Muscle of leg (tissue), 11 donors: Measurements from ENCODE around the gene METTL24. TPM values are rescaled to one million over a fixed set of nuclear protein-coding genes. Genes with fewer than 3 reads are reported as not detected.

Experiments used
- DNase-seq: peaks from one replicate; pipeline ENCODE4 v3.0.0; 2013
- H3K27ac ChIP-seq: one replicate; pipeline ENCODE4 v1.5.1; 2013; ENCODE audit warnings: mild to moderate bottlenecking, low read length, control low read depth
- H3K27me3 ChIP-seq: one replicate; pipeline ENCODE4 v1.6.1; 2013; ENCODE audit warnings: low read length; ENCODE audit not compliant: control insufficient read depth, insufficient read depth
- H3K36me3 ChIP-seq: one replicate; pipeline ENCODE4 v1.6.1; 2013; ENCODE audit warnings: low read length; ENCODE audit not compliant: control insufficient read depth, insufficient read depth
- H3K4me1 ChIP-seq: one replicate; pipeline ENCODE4 v1.6.1; 2013; ENCODE audit warnings: low read length; ENCODE audit not compliant: control insufficient read depth, insufficient read depth
- H3K4me3 ChIP-seq: one replicate; pipeline ENCODE4 v1.5.1; 2013; ENCODE audit warnings: low read length, control low read depth
- H3K9me3 ChIP-seq: replicated peaks from 2 replicates; pipeline ENCODE4 v1.6.1; 2013; ENCODE audit warnings: low read depth, low read length; ENCODE audit not compliant: control insufficient read depth
- WGBS: methylation state at CpG from one replicate; pipeline ENCODE4 v1.1.5; 2013; ENCODE audit warnings: missing lambda C conversion rate; ENCODE audit not compliant: insufficient coverage; 5-methylcytosine and 5-hydroxymethylcytosine counted together
- polyA plus RNA-seq, 8 donors: library from polyadenylated mRNA; unstranded; fragments of 120-200 nt; gene quantifications; one replicate each; pipeline versions ENCODE4 v1.2.1 to v1.2.3, GENCODE V29; 2013; ENCODE audit warnings: inconsistent platforms in 1 of 8, low replicate concordance in 1 of 8; ENCODE audit not compliant: insufficient read length in 8 of 8, insufficient read depth in 1 of 8
- total RNA-seq: library from RNA; stranded (reverse); fragments of 120-200 nt; gene quantifications from one replicate; pipeline ENCODE4 v1.2.4, GENCODE V29; 2013

The METTL24 gene
- total and polyA plus RNA-seq, 9 donors, result 0.28 to 2.2 (median 0.80) TPM

DNA sequence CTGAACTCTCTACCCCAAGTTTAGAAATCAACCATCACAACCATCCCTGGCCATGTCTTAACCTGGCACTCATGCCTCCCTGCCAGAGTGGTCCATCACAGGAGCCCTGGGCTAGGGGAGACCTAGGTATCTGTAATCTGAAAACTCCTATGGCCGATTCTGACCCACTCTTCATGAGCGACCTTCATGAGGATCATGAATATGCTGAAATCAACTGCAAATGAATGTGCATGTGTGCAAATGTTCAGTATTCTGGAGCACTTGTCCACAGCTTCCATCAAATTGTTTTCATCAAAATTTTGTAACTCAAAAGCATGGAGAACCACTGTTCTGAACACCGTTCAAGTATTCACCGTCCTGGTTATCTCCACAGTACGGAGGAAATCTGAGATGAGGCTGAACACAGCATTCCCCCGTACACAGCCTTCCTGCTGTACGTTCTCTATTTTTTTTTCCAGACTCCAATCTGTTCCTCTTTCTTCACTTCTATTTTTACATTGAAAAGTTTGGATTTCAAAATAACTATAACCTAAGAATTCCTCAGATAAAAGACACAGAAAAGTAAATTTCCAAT is 17.7 kb downstream of the METTL24 start:
- peak overlapping the region; percentile 43 for H3K27ac ChIP-seq
- WGBS, result 19% methylated on average over 4 of the region's 7 CpGs

DNA sequence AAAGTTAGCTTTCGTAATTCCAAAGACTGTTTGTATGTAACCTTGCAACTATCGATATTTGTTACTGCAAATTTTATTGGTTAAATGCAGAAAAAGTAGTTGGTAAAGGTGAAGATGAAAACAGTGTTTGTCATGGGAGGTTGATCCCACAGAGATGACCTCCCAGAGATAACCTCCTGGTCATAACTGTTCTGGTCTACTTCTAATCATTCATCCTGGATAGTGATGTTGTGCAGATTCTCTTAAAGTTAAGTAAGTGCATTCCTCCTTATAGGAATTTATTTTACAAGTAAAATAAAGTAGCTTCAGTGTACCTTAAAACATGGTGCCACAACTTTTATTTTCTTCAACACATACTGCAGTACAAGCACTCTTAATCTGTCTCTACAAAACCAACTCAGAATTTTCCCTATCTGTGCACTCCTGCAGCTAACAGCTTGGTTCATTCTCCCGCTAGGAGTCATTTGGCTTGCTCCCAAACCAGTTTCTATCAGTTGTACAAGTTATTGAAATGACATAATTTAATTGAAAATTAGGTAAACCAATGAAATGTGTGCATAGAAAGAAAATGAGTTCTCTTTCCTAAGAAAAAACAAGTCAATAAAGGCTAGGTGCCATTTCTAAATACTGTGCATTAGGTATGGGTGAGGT is 19.2 kb downstream of the METTL24 start:
- WGBS, result no CpG with 5 or more reads among the region's 3 CpGs
- DNase-seq, result no peak
- H3K27ac ChIP-seq, result no peak overlapping the region
- no peak overlapping the region for H3K4me3 ChIP-seq
- H3K36me3 ChIP-seq, result no peaks in the 10 kb centered on the region
- H3K9me3 ChIP-seq, result no peaks in the 10 kb centered on the region
- H3K4me1 ChIP-seq, result peaks cover 2% of the 10 kb centered on the region
- no peaks in the 10 kb centered on the region for H3K27me3 ChIP-seq

More for the DNA sequence above, 17.7 kb downstream of the METTL24 start:
- H3K27me3 ChIP-seq, result no peaks in the 10 kb centered on the region
- H3K4me1 ChIP-seq, result peaks cover 2% of the 10 kb centered on the region
- DNase-seq, result peak; percentile 41
- no peaks in the 10 kb centered on the region for H3K9me3 ChIP-seq
- no peak overlapping the region for H3K4me3 ChIP-seq
- H3K36me3 ChIP-seq, result no peaks in the 10 kb centered on the region

DNA sequence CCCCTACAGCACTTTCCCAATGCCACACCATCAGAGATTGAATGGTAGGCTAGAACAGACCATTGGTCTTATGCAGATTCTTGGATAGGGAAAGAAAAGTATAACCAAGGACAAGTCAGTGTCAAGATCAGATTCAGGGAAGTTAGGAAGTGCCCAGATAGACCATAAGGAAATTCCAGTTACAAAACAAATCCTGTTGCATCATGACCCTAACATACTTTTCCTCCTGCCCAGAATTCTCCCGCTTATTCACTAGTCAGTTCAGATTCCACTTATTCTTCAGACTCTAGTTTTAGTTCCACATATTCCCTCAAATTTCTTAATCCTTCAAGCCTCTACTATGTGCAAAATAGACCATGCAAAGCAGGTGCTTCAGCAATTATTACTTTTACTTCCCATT is 20.7 kb downstream of the METTL24 start:
- no peaks in the 10 kb centered on the region for H3K9me3 ChIP-seq
- DNase-seq, result no peak
- H3K4me1 ChIP-seq, result peaks cover 2% of the 10 kb centered on the region
- no peaks in the 10 kb centered on the region for H3K36me3 ChIP-seq
- H3K27me3 ChIP-seq, result no peaks in the 10 kb centered on the region
- WGBS, result 57% methylated on average over 1 of the region's 1 CpG
- H3K4me3 ChIP-seq, result no peak overlapping the region
- no peak overlapping the region for H3K27ac ChIP-seq

DNA sequence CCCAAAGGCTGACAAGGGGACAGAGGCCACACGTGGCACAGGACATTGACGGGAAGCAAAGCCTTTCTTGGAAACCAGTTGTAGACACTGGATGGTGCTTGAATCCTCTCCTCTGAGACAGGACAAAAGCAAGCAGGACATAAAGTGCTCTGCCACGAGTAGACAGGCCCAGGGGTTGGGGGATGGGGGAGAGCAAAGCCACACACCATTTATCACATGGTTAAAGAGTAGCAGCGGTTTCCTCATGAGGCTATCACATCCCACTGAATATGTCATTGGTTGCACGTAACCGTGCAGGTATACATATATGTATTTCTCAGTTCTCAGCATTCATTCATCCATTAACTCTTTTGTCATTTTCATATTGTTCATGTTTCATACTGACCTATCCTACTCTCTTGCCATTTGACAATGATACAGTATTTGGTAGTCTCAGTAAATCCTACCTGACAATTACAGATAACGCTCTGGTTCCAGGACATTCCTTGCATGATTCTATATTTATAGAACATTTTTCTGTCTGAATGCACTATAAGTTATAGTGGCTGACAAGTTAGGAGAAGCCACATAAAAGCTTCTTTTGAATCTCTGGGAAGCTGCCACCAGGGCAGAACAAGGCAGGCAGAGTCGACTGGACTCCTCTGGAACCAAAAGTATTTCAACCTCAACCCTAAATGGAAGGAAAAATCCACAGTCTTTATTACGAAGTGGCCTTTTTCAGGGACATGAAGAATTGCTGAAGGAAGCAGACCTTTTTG is 23.5 kb downstream of the METTL24 start:
- WGBS, result no CpG with 5 or more reads among the region's 9 CpGs
- Histone ChIP-seq H3K27ac (no peak overlapping the region), H3K27me3 (no peaks in the 10 kb centered on the region), H3K4me3 (no peak overlapping the region), H3K9me3 (no peaks in the 10 kb centered on the region), H3K36me3 (no peaks in the 10 kb centered on the region), H3K4me1 (peaks cover 2% of the 10 kb centered on the region)
- DNase-seq, result no peak

DNA sequence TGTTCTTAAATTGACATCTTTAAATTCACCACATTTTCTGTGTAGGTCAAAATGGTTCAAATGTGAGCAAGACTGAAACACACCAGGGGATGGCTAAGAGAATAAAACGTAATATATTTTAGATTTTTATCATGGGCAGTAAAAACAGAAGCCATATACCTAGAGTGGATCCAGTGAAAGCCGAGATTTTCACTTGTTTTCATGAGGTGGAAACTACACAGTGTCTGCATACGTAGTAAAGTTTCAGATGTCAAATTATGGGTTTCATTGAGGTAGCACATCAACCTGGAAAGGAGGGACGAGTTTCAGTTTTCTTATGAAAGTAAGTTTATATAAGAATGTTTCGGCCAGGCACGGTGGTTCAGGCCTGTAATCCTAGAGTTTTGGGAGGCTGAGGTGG is 25.9 kb downstream of the METTL24 start:
- no peaks in the 10 kb centered on the region for H3K27me3 ChIP-seq
- no peak overlapping the region for H3K27ac ChIP-seq
- 79% methylated on average over 6 of the region's 6 CpGs for WGBS
- no peak for DNase-seq
- no peak overlapping the region for H3K4me3 ChIP-seq
- H3K9me3 ChIP-seq, result no peaks in the 10 kb centered on the region
- peaks cover 4% of the 10 kb centered on the region for H3K4me1 ChIP-seq
- no peaks in the 10 kb centered on the region for H3K36me3 ChIP-seq

DNA sequence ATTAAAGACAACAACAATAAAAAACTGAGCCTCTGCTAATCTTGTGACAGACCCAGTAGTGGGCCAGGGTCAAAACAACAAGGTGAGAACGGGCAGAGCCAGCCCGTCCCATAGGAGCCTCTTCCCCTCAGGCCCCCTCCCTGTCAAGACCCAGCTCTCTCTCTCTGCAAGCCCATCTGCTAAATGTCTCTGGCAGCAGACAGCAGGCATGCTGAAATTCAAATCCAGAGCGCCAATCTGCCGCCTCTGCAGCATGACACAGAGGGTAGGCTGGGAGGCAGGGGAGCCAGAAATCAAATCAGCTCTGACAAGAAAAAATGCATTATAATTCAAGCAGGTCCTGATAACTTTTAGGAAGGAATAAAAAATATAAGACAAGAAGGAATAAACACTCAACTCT is 26.3 kb downstream of the METTL24 start:
- no peaks in the 10 kb centered on the region for H3K9me3 ChIP-seq
- WGBS, result 50% methylated on average over 2 of the region's 4 CpGs
- H3K4me1 ChIP-seq, result peaks cover 4% of the 10 kb centered on the region
- H3K27ac ChIP-seq, result no peak overlapping the region
- no peaks in the 10 kb centered on the region for H3K36me3 ChIP-seq
- peak; percentile 49 for DNase-seq
- no peaks in the 10 kb centered on the region for H3K27me3 ChIP-seq
- no peak overlapping the region for H3K4me3 ChIP-seq

DNA sequence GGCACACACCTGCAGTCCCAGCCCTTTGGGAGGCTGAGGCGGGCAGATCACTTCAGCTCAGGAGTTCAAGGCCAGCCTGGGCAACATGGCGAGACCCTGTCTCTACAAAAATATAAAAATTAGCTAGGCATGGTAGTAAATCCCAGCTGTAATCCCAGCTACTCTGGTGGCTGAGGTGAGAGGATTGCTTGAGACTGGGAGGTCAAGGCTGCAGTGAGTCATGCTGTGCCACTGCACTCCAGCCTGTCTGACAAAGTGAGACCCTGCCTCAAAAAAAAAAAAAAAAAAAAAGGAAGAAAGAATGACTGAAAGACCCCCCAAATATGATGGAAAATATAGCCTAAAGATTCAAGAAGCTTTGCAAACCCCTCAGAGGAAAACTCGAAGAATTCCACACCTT is 26.8 kb downstream of the METTL24 start:
- Histone ChIP-seq H3K4me1 (peaks cover 4% of the 10 kb centered on the region), H3K9me3 (no peaks in the 10 kb centered on the region), H3K27me3 (no peaks in the 10 kb centered on the region), H3K4me3 (no peak overlapping the region), H3K36me3 (no peaks in the 10 kb centered on the region), H3K27ac (no peak overlapping the region)
- DNase-seq, result no peak
- no CpG with 5 or more reads among the region's 3 CpGs for WGBS

DNA sequence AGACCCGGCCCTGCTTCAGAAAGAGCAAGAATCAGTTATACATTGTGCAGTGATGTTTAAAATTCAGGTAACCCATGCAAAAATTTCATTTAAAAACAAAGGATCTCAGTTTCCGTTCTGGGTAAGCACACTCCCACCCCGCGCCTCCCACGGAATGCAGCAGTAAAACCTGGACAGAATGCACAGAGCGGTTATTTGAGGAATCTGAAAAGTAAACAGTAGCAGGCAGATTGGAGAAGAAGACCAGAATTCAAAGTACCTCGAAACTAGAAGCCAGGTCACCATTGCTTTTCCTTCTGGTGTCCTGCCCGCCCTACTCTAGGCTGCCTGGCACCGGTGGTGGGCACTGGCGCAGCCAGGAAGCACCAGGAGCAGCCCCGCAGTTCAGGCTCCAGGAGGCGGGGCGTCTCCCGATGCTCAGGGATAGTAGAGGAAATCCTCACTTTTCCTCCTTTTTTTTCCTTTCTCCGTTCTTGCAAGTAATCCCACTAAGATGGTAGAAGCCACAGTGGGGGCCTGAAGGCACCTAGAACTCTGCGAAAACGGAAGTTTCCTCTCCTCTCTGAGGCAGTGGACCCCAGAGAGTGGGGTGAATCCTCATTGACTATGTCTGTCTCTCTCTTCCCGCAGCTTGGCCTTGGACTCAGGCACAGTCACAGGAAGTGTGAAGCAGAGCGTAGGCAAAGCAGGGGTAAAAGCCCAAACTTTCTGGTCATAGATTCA is 28.3 kb downstream of the METTL24 start:
- Histone ChIP-seq H3K4me1 (peaks cover 4% of the 10 kb centered on the region), H3K36me3 (no peaks in the 10 kb centered on the region), H3K27ac (no peak overlapping the region), H3K9me3 (no peaks in the 10 kb centered on the region), H3K4me3 (no peak overlapping the region), H3K27me3 (no peaks in the 10 kb centered on the region)
- 25% methylated on average over 9 of the region's 19 CpGs for WGBS
- DNase-seq, result peak; percentile 32

DNA sequence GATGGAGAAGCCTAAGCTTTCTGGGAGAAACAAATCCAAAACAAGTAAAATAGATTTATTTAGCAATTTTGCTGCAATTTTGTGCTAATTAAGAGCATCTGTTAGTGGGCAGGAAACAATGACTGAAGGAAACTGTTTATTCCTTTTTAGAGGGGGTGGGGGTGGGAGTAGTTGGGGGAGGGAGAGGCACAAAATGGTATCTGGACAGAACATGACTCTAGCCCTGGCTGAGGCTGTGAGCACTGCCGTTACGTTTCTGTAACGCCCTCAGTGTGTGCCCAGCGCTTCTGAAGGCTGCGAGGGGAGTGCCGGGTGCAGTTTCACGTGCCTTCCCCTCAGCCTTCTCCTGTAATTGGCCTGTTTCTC is 28.8 kb downstream of the METTL24 start:
- no peak overlapping the region for H3K27ac ChIP-seq
- H3K9me3 ChIP-seq, result no peaks in the 10 kb centered on the region
- WGBS, result 42% methylated on average over 3 of the region's 7 CpGs
- H3K27me3 ChIP-seq, result no peaks in the 10 kb centered on the region
- no peak overlapping the region for H3K4me3 ChIP-seq
- no peak for DNase-seq
- no peaks in the 10 kb centered on the region for H3K36me3 ChIP-seq
- peaks cover 4% of the 10 kb centered on the region for H3K4me1 ChIP-seq

DNA sequence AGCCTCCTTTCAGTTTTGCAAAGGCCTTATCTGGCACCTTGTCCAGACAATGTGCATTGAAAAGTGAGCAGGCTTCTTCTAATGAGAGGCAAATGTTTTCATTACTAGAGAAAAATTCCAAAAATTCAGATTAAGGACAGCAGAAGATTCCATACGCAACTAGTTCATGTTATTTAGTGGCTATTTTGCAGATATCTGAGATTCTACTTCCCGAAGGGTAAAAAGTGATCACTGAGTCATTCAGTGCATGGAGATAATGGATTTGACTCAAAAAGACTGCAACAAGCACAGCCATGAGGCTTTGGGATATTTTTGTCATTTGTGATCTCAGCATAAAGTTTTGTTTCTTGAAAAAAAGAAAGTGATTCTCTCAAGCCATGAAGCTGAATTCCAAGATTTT is 29.9 kb downstream of the METTL24 start:
- no peak overlapping the region for H3K27ac ChIP-seq
- no peaks in the 10 kb centered on the region for H3K27me3 ChIP-seq
- WGBS, result no CpG with 5 or more reads among the region's 2 CpGs
- no peak overlapping the region for H3K4me3 ChIP-seq
- H3K4me1 ChIP-seq, result peaks cover 4% of the 10 kb centered on the region
- peak; percentile 38 for DNase-seq
- no peaks in the 10 kb centered on the region for H3K36me3 ChIP-seq
- H3K9me3 ChIP-seq, result no peaks in the 10 kb centered on the region
